KOPT-K1 (cell line): ENCODE results near the gene PI4KA.

Experiments used
- H3K27ac ChIP-seq: fragments of 200-600 bp; sonication (generic); 2 replicates; pipeline ENCODE4 v1.5.1; 2016; ENCODE audit warnings: antibody characterized with exemption, mild to moderate bottlenecking, low read depth, low read length; ENCODE audit not compliant: poor library complexity, severe bottlenecking
- H3K36me3 ChIP-seq: fragments of 200-600 bp; sonication (generic); 2 replicates; pipeline ENCODE4 v1.5.1; 2017; ENCODE audit warnings: antibody characterized with exemption, mild to moderate bottlenecking, low read length, moderate library complexity; ENCODE audit not compliant: insufficient read depth
- H3K9me3 ChIP-seq: fragments of 200-600 bp; sonication (generic); 2 replicates; pipeline ENCODE4 v1.5.1; 2017; ENCODE audit warnings: antibody characterized with exemption, low read length, mild to moderate bottlenecking; ENCODE audit not compliant: insufficient read depth, poor library complexity, severe bottlenecking

The PI4KA gene

DNA sequence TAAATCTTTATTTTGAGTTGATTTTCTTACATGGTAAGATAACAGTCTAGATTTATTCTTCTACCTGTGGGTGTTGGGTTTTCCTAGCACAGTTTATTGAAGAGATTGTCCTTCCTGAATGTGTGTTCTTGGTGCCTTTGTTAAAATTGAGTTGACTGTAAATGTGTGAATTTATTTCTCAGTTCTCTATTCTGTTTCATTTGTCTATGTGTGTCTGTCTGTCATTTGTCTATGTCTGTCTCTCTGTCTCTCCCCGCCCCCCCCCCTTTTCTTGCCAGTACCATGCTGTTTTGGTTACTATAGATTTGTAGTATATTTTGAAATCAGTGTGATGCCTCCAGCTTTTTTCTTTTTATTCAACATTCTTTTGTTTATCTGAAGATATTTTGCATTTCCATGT lies 199.4 kb downstream of the PI4KA start:
- Histone ChIP-seq H3K27ac (no peak overlapping the region), H3K9me3 (peaks cover 13% of the 10 kb centered on the region), H3K36me3 (no peaks in the 10 kb centered on the region)

DNA sequence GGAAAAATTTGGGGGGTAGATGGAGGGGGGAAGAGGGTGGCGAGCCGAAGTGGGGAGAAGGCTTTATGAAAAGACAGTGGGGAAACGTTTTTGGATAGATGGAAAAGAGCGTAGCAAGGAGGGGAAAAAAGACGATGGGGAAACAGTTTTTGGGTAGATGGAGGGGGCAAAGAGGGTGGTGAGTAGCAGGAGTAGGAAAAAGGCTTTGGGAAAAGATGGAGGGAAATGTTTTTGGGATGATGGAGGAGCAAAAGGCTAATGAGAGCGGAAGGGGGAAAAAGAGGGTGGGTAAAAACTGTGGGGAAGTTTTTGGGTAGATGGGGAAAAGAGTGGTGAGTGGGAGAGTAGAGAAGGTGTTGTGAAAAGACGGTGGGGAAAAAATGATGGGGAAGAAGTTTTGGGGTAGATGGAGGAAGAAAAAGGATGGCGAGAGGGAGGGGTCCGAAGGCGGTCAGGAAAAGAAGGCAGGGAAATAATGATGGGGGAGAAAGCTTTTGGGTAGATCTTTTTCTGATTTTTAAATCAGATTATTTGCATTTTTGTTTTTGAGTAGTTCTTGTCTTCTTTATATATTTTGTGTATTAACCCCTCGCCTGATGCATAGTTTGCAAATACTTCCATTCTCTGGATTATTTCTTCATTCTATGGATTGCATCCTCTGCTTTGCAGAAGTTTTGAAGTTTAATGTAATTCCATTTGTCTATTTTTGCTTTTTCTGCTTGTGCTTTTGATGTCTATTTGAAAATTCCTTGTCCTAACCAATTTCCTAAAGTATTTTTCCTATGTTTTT lies 200.0 kb downstream of the PI4KA start:
- H3K36me3 ChIP-seq: no peaks in the 10 kb centered on the region
- no peak overlapping the region for H3K27ac ChIP-seq
- peaks cover 10% of the 10 kb centered on the region for H3K9me3 ChIP-seq

DNA sequence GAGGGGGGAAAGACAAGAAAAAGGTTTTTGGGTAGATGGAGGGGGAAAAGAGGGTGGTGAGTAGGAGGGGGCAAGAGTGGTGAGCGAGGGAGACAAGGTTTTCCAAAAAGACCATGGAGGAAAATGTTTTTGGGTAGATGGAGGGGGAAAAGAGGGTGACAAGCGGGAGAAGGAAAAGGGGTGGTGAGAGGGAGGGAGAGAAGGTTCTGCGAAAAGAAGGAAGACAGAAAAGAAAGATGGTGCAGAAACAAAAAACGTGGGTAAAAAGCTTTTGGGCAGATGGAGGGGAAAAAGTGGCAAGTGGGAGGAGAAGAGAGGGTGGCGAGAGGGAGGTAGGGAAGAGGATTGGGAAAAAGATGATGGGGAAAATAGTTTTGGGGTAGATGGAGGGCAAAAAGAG lies 200.6 kb downstream of the PI4KA start:
- Histone ChIP-seq H3K36me3 (no peaks in the 10 kb centered on the region), H3K9me3 (peaks cover 3% of the 10 kb centered on the region), H3K27ac (no peak overlapping the region)
